GM21526 (cell line): ENCODE results near the gene RAB40A.

Source experiments
- ATAC-seq: cut with Tn5 transposase; IDR thresholded peaks from one replicate; pipeline ENCODE4 v1.9.1; 2021; ENCODE audit warnings: moderate library complexity; ENCODE audit not compliant: unreplicated experiment, low FRiP score

Gene RAB40A

GRCh38 chrX:103519389-103519788 lies at the start of gene RAB40A:
Gene RAB40A (minus strand): TSS chrX:103519489. CDS start chrX:103500756, 18,733 bp downstream.
- ATAC-seq: no peak

GRCh38 chrX:103565752-103566151 lies 46.5 kb upstream of the RAB40A start:
- ATAC-seq: no peak

- no peak for ATAC-seq
Measured at GRCh38 chrX:103565197-103565596, 45.9 kb upstream of the RAB40A start.

- ATAC-seq: no peak
Measured at GRCh38 chrX:103562801-103563200, 43.5 kb upstream of the RAB40A start.

GRCh38 chrX:103560256-103560655 lies 41.0 kb upstream of the RAB40A start:
- no peak for ATAC-seq

- ATAC-seq: no peak
Measured at GRCh38 chrX:103556963-103557612, 37.8 kb upstream of the RAB40A start.

GRCh38 chrX:103554687-103555424 lies 35.6 kb upstream of the RAB40A start:
- peak; percentile 97 for ATAC-seq

GRCh38 chrX:103552236-103552635 lies 32.9 kb upstream of the RAB40A start:
- no peak for ATAC-seq

GRCh38 chrX:103550415-103551051 lies 31.2 kb upstream of the RAB40A start:
- no peak for ATAC-seq

- no peak for ATAC-seq
Measured at GRCh38 chrX:103549916-103550315, 30.6 kb upstream of the RAB40A start.

- no peak for ATAC-seq
Measured at GRCh38 chrX:103540145-103540544, 20.9 kb upstream of the RAB40A start.

GRCh38 chrX:103539695-103540094 lies 20.4 kb upstream of the RAB40A start:
- ATAC-seq: no peak

- no peak for ATAC-seq
Measured at GRCh38 chrX:103538728-103539127, 19.4 kb upstream of the RAB40A start.

GRCh38 chrX:103537871-103538387 lies 18.6 kb upstream of the RAB40A start:
- no peak for ATAC-seq

- no peak for ATAC-seq
Measured at GRCh38 chrX:103536732-103537131, 17.4 kb upstream of the RAB40A start.

GRCh38 chrX:103536071-103536470 lies 16.8 kb upstream of the RAB40A start:
- no peak for ATAC-seq

- ATAC-seq: no peak
Measured at GRCh38 chrX:103535206-103535605, 15.9 kb upstream of the RAB40A start.

- ATAC-seq: peak; percentile 68
Measured at GRCh38 chrX:103533511-103534216, 14.4 kb upstream of the RAB40A start.

GRCh38 chrX:103531002-103531401 lies 11.7 kb upstream of the RAB40A start:
- no peak for ATAC-seq

- no peak for ATAC-seq
Measured at GRCh38 chrX:103530545-103530944, 11.3 kb upstream of the RAB40A start.

- no peak for ATAC-seq
Measured at GRCh38 chrX:103529550-103529949, 10.3 kb upstream of the RAB40A start.
